Endothelial cell of umbilical vein (primary cell): ENCODE results near the gene KCNS1. TPM values are rescaled to one million over a fixed set of nuclear protein-coding genes. Genes with fewer than 3 reads are reported as not detected.

Source experiments
- BruUV-seq: library from RNA; stranded (reverse); fragments of 400-500 nt; replicated peaks from 2 replicates; lab custom pipeline; 2021; lab: Mats Ljungman, UMichigan
- CTCF ChIA-PET: fragments of 300-600, 350-600 bp; sonication (Branson Sonifier 250); formaldehyde crosslinking; loops from one replicate; lab custom pipeline; 2021; ENCODE audit warnings: antibody characterized with exemption, inconsistent platforms; lab: Charles Lee
- POLR2A ChIA-PET: fragments of 300-600, 350-600 bp; sonication (Branson Sonifier 250); formaldehyde crosslinking; loops from one replicate; lab custom pipeline; 2021; ENCODE audit warnings: antibody characterized with exemption, inconsistent platforms; lab: Charles Lee
- DNase-seq: peaks from one replicate; pipeline ENCODE4 v3.0.0-alpha.2; 2011; ENCODE audit warnings: low read depth, low spot score
- FAIRE-seq: peaks from 2 replicates; lab custom pipeline; 2011; peaks lifted over from hg19 to GRCh38; lab: Jason Lieb, UNC
- H2AFZ ChIP-seq: 2 replicates; pipeline ENCODE4 v1.6.0; 2012; ENCODE audit warnings: low read depth, low read length, control low read depth, inconsistent platforms
- H3K27ac ChIP-seq: 2 replicates; pipeline ENCODE4 v1.5.1; 2011; ENCODE audit warnings: low read depth, mild to moderate bottlenecking, control low read depth, low read length, moderate library complexity; ENCODE audit not compliant: insufficient read depth
- H3K27me3 ChIP-seq, 2 experiments: 2 replicates each; pipeline versions ENCODE4 v1.6.0 to v1.6.1; 2011; ENCODE audit warnings: low read length in 2 of 2, mixed read lengths in 1 of 2; ENCODE audit not compliant: control insufficient read depth in 2 of 2, insufficient read depth in 2 of 2
- H3K36me3 ChIP-seq, 2 experiments: 2 replicates in 1 of 2; 3 replicates in 1 of 2; pipeline ENCODE4 v1.5.1; 2011; ENCODE audit warnings: low read length in 2 of 2, mild to moderate bottlenecking in 1 of 2, moderate library complexity in 1 of 2; ENCODE audit not compliant: control insufficient read depth in 2 of 2, insufficient read depth in 2 of 2; ENCODE audit errors: extremely low read depth in 1 of 2
- H3K4me1 ChIP-seq: 3 replicates; pipeline ENCODE4 v1.5.1; 2011; ENCODE audit warnings: mild to moderate bottlenecking, low read length; ENCODE audit not compliant: control insufficient read depth, insufficient read depth; ENCODE audit errors: extremely low read depth
- H3K4me2 ChIP-seq: 2 replicates; pipeline ENCODE4 v1.6.1; 2011; ENCODE audit warnings: low read length, control low read depth, mixed read lengths; ENCODE audit not compliant: insufficient read depth
- H3K4me3 ChIP-seq, 3 experiments: fragments of 200-600 bp in 1 of 3; sonication (generic), shearing (Covaris generic) in 1 of 3; replicated peaks in 1 of 3; 2 replicates each; pipeline ENCODE4 v1.5.1; 2011 to 2016; ENCODE audit warnings: control low read depth in 3 of 3, low read length in 3 of 3, mild to moderate bottlenecking in 2 of 3, inconsistent platforms in 1 of 3, low read depth in 1 of 3, moderate library complexity in 1 of 3; ENCODE audit not compliant: insufficient read depth in 1 of 3
- H3K79me2 ChIP-seq: 2 replicates; pipeline ENCODE4 v1.6.0; 2012; ENCODE audit warnings: low read length, inconsistent platforms; ENCODE audit not compliant: control insufficient read depth, insufficient read depth
- H3K9ac ChIP-seq: replicated peaks from 2 replicates; pipeline ENCODE3; 2011; ENCODE audit warnings: low read length, control low read depth; ENCODE audit not compliant: insufficient read depth; ENCODE audit errors: extremely low read depth
- H3K9me1 ChIP-seq: replicated peaks from 3 replicates; pipeline ENCODE4 v1.6.0; 2011; ENCODE audit warnings: mild to moderate bottlenecking, low read length; ENCODE audit not compliant: control insufficient read depth, insufficient read depth; ENCODE audit errors: extremely low read depth
- H3K9me3 ChIP-seq: replicated peaks from 2 replicates; pipeline ENCODE4 v1.5.1; 2012; ENCODE audit warnings: low read length, inconsistent platforms; ENCODE audit not compliant: control insufficient read depth, insufficient read depth
- H4K20me1 ChIP-seq: replicated peaks from 2 replicates; pipeline ENCODE3; 2011; ENCODE audit warnings: mild to moderate bottlenecking, low read length; ENCODE audit not compliant: control insufficient read depth, insufficient read depth; ENCODE audit errors: extremely low read depth
- CTCF ChIP-seq, 2 donors: IDR thresholded peaks; 1 replicate in 1 of 2; 2 replicates in 1 of 2; pipeline ENCODE4 v1.5.1; 2011; ENCODE audit warnings: low read length in 2 of 2, mild to moderate bottlenecking in 2 of 2, moderate library complexity in 2 of 2, control low read depth in 1 of 2, inconsistent platforms in 1 of 2, low read depth in 1 of 2; ENCODE audit not compliant: insufficient read depth in 1 of 2; ENCODE audit errors: extremely low read depth in 1 of 2
- EZH2 ChIP-seq: IDR thresholded peaks from 2 replicates; pipeline ENCODE4 v1.6.1; 2012; ENCODE audit warnings: borderline replicate concordance, low read depth, mild to moderate bottlenecking, moderate library complexity, low read length, inconsistent platforms; ENCODE audit not compliant: severe bottlenecking
- GATA2 ChIP-seq: IDR thresholded peaks from 2 replicates; pipeline ENCODE4 v1.7.0; 2011; ENCODE audit warnings: low read depth, mild to moderate bottlenecking, moderate library complexity, mixed read lengths, low read length; ENCODE audit not compliant: insufficient read length, insufficient read depth
- MAX ChIP-seq: IDR thresholded peaks from 2 replicates; pipeline ENCODE4 v1.6.1; 2011; ENCODE audit not compliant: insufficient read depth, insufficient read length
- POLR2A ChIP-seq: IDR thresholded peaks from 2 replicates; pipeline ENCODE4 v1.6.1; 2012; ENCODE audit warnings: low read depth, mild to moderate bottlenecking, control low read depth, low read length
- POLR2AphosphoS5 ChIP-seq: IDR thresholded peaks from 2 replicates; pipeline ENCODE4 v1.6.1; 2012; ENCODE audit warnings: low read depth, mild to moderate bottlenecking, control low read depth, low read length, moderate library complexity; ENCODE audit not compliant: insufficient read depth
- dilution Hi-C: fragments of 300-500 bp; cut with MboI; formaldehyde crosslinking; loops from one replicate; pipeline ENCODE4 v1.15.0; 2019; ENCODE audit warnings: low sequenced_read_pairs; ENCODE audit not compliant: extremely low pct_ligation_motif_present
- intact Hi-C: fragments of 100-400 bp; cut with micrococcal nuclease; formaldehyde crosslinking; loops from one replicate; pipeline ENCODE4 v1.10.0; 2022
- polyA plus RNA-seq, 4 experiments: library from polyadenylated mRNA; depleted of rRNA in 3 of 4; stranded (reverse) in 3 of 4; unstranded in 1 of 4; fragments of >200 nt; gene quantifications; 2 replicates each; pipeline versions ENCODE4 v1.2.1 to v1.2.3, GENCODE V29; 2011 to 2012; ENCODE audit warnings: missing spikeins in 1 of 4
- total RNA-seq: library from RNA; stranded (reverse); gene quantifications from 2 replicates; pipeline ENCODE4 v1.2.3, GENCODE V29; 2021

The KCNS1 gene
- total and polyA plus RNA-seq, 2 donors (not counting 3 experiments of a cell fraction or from before 2014, with no cell fraction given): 0.14 to 0.29 TPM

- H3K9me1 ChIP-seq: no peaks in the 10 kb centered on the region
- no peak overlapping the region for H3K4me3 ChIP-seq
- H3K9ac ChIP-seq: no peak overlapping the region
- no peak overlapping the region for H2AFZ ChIP-seq
- no peak overlapping the region for H3K27ac ChIP-seq
- H3K36me3 ChIP-seq: no peaks in the 10 kb centered on the region
- H3K4me1 ChIP-seq: peaks cover 2% of the 10 kb centered on the region
- CTCF ChIA-PET: interaction anchor here (0.6 to 2.5 kb wide), 5 partner anchors 12 to 39 kb away, joined by 3 to 16 read pairs (median 4); no protein-coding TSS in a partner anchor
- H3K4me2 ChIP-seq: no peak overlapping the region
- H3K27me3 ChIP-seq: no peaks in the 10 kb centered on the region
- no peaks in the 10 kb centered on the region for H3K79me2 ChIP-seq
- DNase-seq (no peak), FAIRE-seq (no peak)
- dilution Hi-C loops (no loop called here), intact Hi-C loops (no loop called here)
- H4K20me1 ChIP-seq: no peaks in the 10 kb centered on the region
- H3K9me3 ChIP-seq: no peaks in the 10 kb centered on the region
- BruUV-seq: no TSS peak
- peak; percentile 66 for TF ChIP-seq GATA2
- TF ChIP-seq CTCF (IDR thresholded peaks at IDR 0.05; ENCODE audit: extremely low read depth in 1 of 2, insufficient read depth in 1 of 2, low read depth in 1 of 2, low read length in 2 of 2): no peak
- TF ChIP-seq MAX: no peak
- no peak for TF ChIP-seq POLR2AphosphoS5
- TF ChIP-seq EZH2: no peak
- no peak for TF ChIP-seq POLR2A
- POLR2A ChIA-PET: no interaction called here
Measured at GRCh38 chr20:45083127-45083526, 17.8 kb downstream of the KCNS1 start.
